ENCODE results near the gene VWC2L. TPM values are rescaled to one million over a fixed set of nuclear protein-coding genes. Genes with fewer than 3 reads are reported as not detected.

Gene VWC2L
- total and polyA plus RNA-seq, 2 of the 4 experiments (the other 2 are of a cell fraction): not detected

DNA sequence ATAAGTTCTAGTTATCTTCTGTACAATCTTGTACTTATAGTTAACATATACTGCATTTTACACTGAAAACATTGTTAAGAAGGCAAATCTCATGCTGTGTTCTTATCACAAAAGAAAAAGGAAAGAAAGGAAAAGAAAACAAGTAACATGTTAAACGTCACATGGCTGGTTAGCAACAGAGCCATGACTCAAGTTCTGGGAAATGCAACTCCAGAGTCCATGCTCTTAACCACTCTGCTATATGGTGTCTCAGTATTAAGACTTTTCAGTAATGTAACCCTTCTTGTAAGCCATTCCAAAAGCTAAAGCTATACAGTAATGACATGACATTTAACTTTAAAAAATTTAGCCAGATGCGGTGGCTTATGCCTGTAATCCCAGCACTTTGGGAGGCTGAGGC, 217.2 kb downstream of the VWC2L start:
- ChIA-PET CTCF (no interaction called here), POLR2A (ENCODE audit: unreplicated experiment) (no interaction called here)
- no peak overlapping the region for H3K23ac ChIP-seq (ENCODE audit: low read depth, low read length)
- H2BK5ac ChIP-seq (ENCODE audit: low read depth, low read length, poor library complexity, severe bottlenecking): no peak overlapping the region
- H3K27me3 ChIP-seq (ENCODE audit: control insufficient read depth, insufficient read depth, low read length): no peaks in the 10 kb centered on the region
- no peak overlapping the region for H3K27ac ChIP-seq (ENCODE audit: insufficient read depth, low read length)
- no peak overlapping the region for H2BK20ac ChIP-seq (ENCODE audit: low read depth, low read length)
- H2AFZ ChIP-seq (replicated peaks; ENCODE audit: low read length, poor library complexity): no peak overlapping the region
- no peak overlapping the region for H3K9ac ChIP-seq (ENCODE audit: low read depth, low read length)
- H3K9me3 ChIP-seq (ENCODE audit: control insufficient read depth, insufficient read depth, low read length): no peaks in the 10 kb centered on the region
- WGBS, 2 experiments (ENCODE audit: extremely low coverage in 2 of 2, insufficient read length in 1 of 2): no CpG with 5 or more reads among the region's 2 CpGs
- no TSS peak for BruUV-seq (replicated peaks)
- no peaks in the 10 kb centered on the region for H4K20me1 ChIP-seq (ENCODE audit: insufficient read depth, low read length)
- H3K9me1 ChIP-seq (ENCODE audit: insufficient read depth, low read length): no peaks in the 10 kb centered on the region
- in situ Hi-C loops (cut with MboI; ENCODE audit: low sequenced_read_pairs): no loop called here
- no peak overlapping the region for H2BK120ac ChIP-seq (ENCODE audit: low read depth, low read length)
- dilution Hi-C loops (cut with HindIII; ENCODE audit: low sequenced_read_pairs, unreplicated experiment): no loop called here
- H3K36me3 ChIP-seq (ENCODE audit: control insufficient read depth, insufficient read depth, low read length): no peaks in the 10 kb centered on the region
- peak; percentile 20; the same call in 1 of the 2 replicates for TF ChIP-seq USF2 (IDR thresholded peaks at IDR 0.05; ENCODE audit: low read depth, low read length)
- no peak for TF ChIP-seq NFE2L2 (IDR thresholded peaks at IDR 0.05; ENCODE audit: low read depth, low read length)
- no peak overlapping the region for H3K4me2 ChIP-seq (ENCODE audit: low read depth, low read length)
- ATAC-seq (ENCODE audit: low read depth) (no peak), DNase-seq (peak; percentile 39)
- no peak overlapping the region for H2BK15ac ChIP-seq (ENCODE audit: low read depth, low read length)
- H3K4ac ChIP-seq (ENCODE audit: low read depth, low read length): no peak overlapping the region
- intact Hi-C loops (cut with micrococcal nuclease): no loop called here
- no peak overlapping the region for H4K8ac ChIP-seq (ENCODE audit: low read depth in 2 of 2, low read length in 2 of 2)
- no peaks in the 10 kb centered on the region for H3K79me1 ChIP-seq (ENCODE audit: low read depth in 1 of 2, low read length in 2 of 2)
- H3K4me1 ChIP-seq (ENCODE audit: control insufficient read depth, insufficient read depth, low read length): peaks cover 2% of the 10 kb centered on the region; the same call in 1 of the 2 replicates
- no peak overlapping the region for H2AK5ac ChIP-seq (ENCODE audit: low read depth, low read length)
- H3K18ac ChIP-seq (ENCODE audit: low read depth, low read length): no peak overlapping the region
- no peak overlapping the region for H3K4me3 ChIP-seq (ENCODE audit: insufficient read depth, low read depth, low read length)
- H4K91ac ChIP-seq (ENCODE audit: insufficient read depth, low read depth, low read length): no peak overlapping the region
- no peak overlapping the region for H3K56ac ChIP-seq (ENCODE audit: extremely low read depth, insufficient read depth, low read length)
- H3K14ac ChIP-seq (replicated peaks; ENCODE audit: low read depth, low read length): no peak overlapping the region
- no peak overlapping the region for H4K5ac ChIP-seq (ENCODE audit: low read depth, low read length)
- H2AK9ac ChIP-seq (replicated peaks; ENCODE audit: low read depth, low read length, poor library complexity): no peak overlapping the region

Data from IMR-90 (cell line).